NB4 (cell line): ENCODE data around the gene RDH11.

Experiments
- DNase-seq: peaks from one replicate; pipeline ENCODE4 v3.0.0; 2010; ENCODE audit warnings: low read depth
- H3K4me3 ChIP-seq: one replicate; pipeline ENCODE4 v1.5.1; 2011; ENCODE audit warnings: mild to moderate bottlenecking, low read depth, low read length, moderate library complexity
- MYC ChIP-seq: IDR thresholded peaks from 2 replicates; pipeline ENCODE4 v1.6.1; 2011; ENCODE audit warnings: low read depth, low read length
- POLR2A ChIP-seq: IDR thresholded peaks from 2 replicates; pipeline ENCODE4 v1.6.1; 2011; ENCODE audit warnings: mild to moderate bottlenecking; ENCODE audit not compliant: insufficient read length; ENCODE audit errors: extremely low read depth
- TF ChIP-seq, protein P1 (sequence below): IDR thresholded peaks from 2 replicates; pipeline ENCODE4 v1.6.1; 2011; ENCODE audit warnings: low read depth, low read length
- TF ChIP-seq, protein P2 (sequence below): IDR thresholded peaks from one replicate; pipeline ENCODE4 v1.5.1; 2012; ENCODE audit warnings: low read depth, low read length

RDH11 gene

DNA sequence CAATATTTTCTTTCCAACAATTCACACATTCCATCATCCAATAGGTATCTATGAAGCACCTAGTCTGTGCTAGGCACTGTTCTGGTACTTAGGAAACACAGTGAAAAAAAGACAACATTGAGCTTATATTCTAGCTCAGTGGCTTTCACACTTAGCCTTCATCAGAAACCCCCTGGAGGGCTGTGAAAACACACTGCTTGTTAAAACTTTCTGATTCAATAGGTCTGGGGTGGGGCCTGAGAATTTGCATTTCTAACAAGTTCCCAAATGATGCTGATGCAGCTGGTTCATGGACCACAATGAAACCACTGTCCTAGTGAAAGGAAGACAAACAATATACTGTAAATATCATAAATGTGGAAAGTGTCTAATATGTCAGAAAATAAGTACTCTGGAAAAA lies 27.0 kb downstream of the RDH11 start:
- no peak for TF ChIP-seq MYC
- TF ChIP-seq POLR2A: no peak
- TF ChIP-seq, protein P1, sequence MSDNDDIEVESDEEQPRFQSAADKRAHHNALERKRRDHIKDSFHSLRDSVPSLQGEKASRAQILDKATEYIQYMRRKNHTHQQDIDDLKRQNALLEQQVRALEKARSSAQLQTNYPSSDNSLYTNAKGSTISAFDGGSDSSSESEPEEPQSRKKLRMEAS: no peak
- TF ChIP-seq, protein P2, sequence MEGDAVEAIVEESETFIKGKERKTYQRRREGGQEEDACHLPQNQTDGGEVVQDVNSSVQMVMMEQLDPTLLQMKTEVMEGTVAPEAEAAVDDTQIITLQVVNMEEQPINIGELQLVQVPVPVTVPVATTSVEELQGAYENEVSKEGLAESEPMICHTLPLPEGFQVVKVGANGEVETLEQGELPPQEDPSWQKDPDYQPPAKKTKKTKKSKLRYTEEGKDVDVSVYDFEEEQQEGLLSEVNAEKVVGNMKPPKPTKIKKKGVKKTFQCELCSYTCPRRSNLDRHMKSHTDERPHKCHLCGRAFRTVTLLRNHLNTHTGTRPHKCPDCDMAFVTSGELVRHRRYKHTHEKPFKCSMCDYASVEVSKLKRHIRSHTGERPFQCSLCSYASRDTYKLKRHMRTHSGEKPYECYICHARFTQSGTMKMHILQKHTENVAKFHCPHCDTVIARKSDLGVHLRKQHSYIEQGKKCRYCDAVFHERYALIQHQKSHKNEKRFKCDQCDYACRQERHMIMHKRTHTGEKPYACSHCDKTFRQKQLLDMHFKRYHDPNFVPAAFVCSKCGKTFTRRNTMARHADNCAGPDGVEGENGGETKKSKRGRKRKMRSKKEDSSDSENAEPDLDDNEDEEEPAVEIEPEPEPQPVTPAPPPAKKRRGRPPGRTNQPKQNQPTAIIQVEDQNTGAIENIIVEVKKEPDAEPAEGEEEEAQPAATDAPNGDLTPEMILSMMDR: no peak
- H3K4me3 ChIP-seq: no peak overlapping the region
- DNase-seq: no peak

DNA sequence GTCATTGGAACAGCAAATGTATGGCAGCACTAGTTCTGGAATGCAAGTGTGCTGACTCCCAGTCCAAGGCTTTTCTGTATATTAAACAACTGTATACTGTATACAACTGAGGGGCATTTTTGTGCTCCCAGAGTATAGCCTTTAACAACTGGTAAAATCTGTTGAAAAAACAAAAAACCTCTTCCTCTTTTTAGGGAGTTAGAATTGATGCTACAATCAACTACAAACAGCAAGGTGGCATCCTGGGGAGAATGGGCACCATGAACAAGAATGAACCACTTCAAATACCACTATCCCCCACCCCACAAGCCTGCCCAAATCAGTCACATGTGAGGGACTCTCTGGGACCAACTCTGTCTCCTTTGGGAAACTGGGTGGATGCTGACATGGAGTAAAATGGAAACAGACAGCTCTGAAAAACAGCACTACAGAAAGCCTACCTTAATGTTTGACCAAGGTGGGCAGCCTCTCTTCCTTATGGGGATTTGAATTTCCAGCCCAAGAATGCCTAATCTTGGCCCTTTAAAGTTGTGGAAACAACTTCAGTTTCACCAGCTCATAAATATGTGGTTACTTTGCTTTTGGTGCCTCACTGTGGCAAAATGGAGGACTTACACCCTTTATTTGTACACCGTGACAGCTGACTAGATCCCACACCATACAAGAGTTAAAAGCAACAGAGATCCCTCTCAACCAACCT lies 28.7 kb downstream of the RDH11 start:
- TF ChIP-seq, protein P2: peak; percentile 56
- TF ChIP-seq POLR2A (no peak), MYC (no peak)
- TF ChIP-seq, protein P1: no peak
- H3K4me3 ChIP-seq: no peak overlapping the region
- peak; percentile 68 for DNase-seq

DNA sequence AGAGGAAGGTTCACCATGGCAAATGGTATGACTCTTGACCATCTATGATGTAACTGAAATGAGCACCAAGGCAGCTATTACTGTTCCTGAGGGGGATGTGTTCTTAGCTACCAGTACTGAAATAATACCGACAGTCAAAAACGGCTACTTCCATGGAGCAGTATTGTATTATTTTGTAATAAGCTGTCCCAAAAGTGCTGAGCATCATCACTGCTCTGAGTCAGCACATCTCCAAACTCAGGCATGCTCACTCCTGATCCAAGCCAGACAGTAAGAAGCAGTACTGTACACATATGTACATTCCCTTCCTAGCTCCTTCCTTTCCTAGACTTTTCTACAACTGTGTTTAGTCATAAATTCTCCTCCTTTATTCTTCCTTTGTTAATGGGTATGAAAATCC lies 29.7 kb downstream of the RDH11 start:
- no peak for TF ChIP-seq MYC
- TF ChIP-seq, protein P2: no peak
- TF ChIP-seq, protein P1: no peak
- no peak for TF ChIP-seq POLR2A
- DNase-seq: no peak
- H3K4me3 ChIP-seq: no peak overlapping the region

DNA sequence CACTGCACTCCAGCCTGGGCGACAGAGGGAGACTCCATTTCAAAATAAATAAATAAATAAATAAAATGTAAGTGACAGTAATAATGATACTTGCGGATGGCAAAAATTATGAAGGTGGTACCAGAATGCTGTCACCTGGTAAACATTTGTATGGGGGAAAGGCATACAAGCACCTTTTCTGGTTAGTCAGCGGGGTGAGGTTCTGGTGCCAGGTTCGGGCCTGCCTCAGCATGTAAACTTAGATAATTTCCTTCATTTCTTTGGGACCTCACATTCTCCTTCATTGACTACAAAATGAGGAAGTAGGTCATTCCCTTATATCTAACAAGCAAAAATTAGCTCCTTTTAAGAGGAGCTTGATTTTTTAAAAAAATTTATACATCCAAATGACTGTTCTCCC lies 31.9 kb downstream of the RDH11 start:
- no peak overlapping the region for H3K4me3 ChIP-seq
- DNase-seq: no peak
- no peak for TF ChIP-seq POLR2A

DNA sequence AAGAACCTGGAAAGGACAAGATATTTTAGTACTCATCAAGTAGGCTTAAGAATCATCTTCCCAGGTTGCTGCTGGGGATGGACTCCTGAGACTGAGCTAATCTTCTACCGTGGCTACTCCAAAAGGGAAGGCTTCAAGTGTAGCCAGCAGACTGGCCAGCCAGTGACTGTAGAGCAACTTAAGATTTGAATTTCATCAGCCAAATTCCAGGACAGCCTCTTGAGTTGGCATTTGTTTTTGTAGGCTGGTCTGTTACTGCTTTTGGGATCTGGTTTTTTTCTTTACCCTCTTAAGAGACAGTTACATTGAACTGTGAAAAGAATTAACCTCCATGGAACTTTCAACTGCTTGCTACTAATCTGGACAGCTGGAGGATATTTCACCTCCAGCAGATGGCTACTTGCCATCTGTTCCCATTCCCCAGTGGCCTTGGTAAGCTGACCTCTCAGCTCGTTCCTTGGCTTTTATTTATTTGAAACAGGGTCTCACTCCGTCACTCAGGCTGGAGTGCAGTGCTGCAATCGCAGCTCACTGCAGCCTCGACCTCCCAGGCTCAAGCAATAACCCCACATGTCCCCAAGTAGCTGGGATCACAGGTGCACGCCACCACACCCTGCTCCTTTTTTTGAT lies 41.8 kb downstream of the RDH11 start:
- no peak overlapping the region for H3K4me3 ChIP-seq
- TF ChIP-seq POLR2A (no peak), MYC (no peak)
- TF ChIP-seq, protein P1: no peak
- TF ChIP-seq, protein P2: no peak
- DNase-seq: no peak

DNA sequence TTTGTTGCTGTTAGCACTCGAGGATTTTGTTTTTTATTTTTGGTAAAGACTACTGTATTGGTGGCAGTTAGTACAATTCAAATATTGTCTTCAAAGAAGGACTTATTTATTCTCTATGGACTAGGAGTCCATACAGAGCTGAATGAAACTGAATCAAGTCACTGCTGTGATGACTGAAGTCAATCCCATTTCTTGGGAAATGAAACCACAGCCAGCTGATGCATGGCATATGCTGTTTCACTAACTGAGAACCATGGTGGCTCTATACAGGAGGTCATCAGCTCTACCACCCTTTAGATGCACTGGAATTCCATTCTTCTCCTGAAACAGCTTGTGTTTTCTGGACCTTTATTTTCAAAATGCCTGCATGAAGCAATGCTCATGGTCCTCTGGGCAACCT lies 43.4 kb downstream of the RDH11 start:
- TF ChIP-seq MYC: no peak
- TF ChIP-seq, protein P1: no peak
- no peak for TF ChIP-seq POLR2A
- TF ChIP-seq, protein P2: no peak
- no peak for DNase-seq
- no peak overlapping the region for H3K4me3 ChIP-seq
